HG02970 (cell line): ENCODE measurements around the gene ACOXL.

ENCODE experiments used
- ATAC-seq: cut with Tn5 transposase; IDR thresholded peaks from one replicate; pipeline ENCODE4 v1.9.1; 2021; ENCODE audit warnings: mild to moderate bottlenecking, moderate library complexity, moderate number of reproducible peaks; ENCODE audit not compliant: unreplicated experiment, low FRiP score

Gene ACOXL

GRCh38 chr2:110790907-110791306, 58.5 kb downstream of the ACOXL start:
- ATAC-seq = no peak

GRCh38 chr2:110791435-110791834, 59.1 kb downstream of the ACOXL start:
- ATAC-seq = no peak

- no peak for ATAC-seq
Observed at GRCh38 chr2:110793034-110793433, 60.7 kb downstream of the ACOXL start.

- ATAC-seq = no peak
Observed at GRCh38 chr2:110794390-110794789, 62.0 kb downstream of the ACOXL start.

- no peak for ATAC-seq
Observed at GRCh38 chr2:110794951-110795350, 62.6 kb downstream of the ACOXL start.

GRCh38 chr2:110796716-110797301, 64.4 kb downstream of the ACOXL start:
- ATAC-seq = no peak

- ATAC-seq = no peak
Observed at GRCh38 chr2:110799376-110799775, 67.0 kb downstream of the ACOXL start.

GRCh38 chr2:110800611-110801402, 68.4 kb downstream of the ACOXL start:
- ATAC-seq = no peak

GRCh38 chr2:110802208-110802932, 70.0 kb downstream of the ACOXL start:
- ATAC-seq = no peak

GRCh38 chr2:110804433-110804832, 72.1 kb downstream of the ACOXL start:
- no peak for ATAC-seq

GRCh38 chr2:110804915-110805314, 72.5 kb downstream of the ACOXL start:
- no peak for ATAC-seq

- no peak for ATAC-seq
Observed at GRCh38 chr2:110805894-110806452, 73.6 kb downstream of the ACOXL start.

- ATAC-seq = no peak
Observed at GRCh38 chr2:110807522-110807921, 75.1 kb downstream of the ACOXL start.

GRCh38 chr2:110810404-110810803, 78.0 kb downstream of the ACOXL start:
- no peak for ATAC-seq

GRCh38 chr2:110812726-110813645, 80.6 kb downstream of the ACOXL start:
- no peak for ATAC-seq

GRCh38 chr2:110813896-110814295, 81.5 kb downstream of the ACOXL start:
- no peak for ATAC-seq

GRCh38 chr2:110815938-110816337, 83.6 kb downstream of the ACOXL start:
- no peak for ATAC-seq

- no peak for ATAC-seq
Observed at GRCh38 chr2:110816404-110817365, 84.3 kb downstream of the ACOXL start.
